HL-60/S4 treated with retinoic acid at 250 ng/mL for 4 days and 3 days (cell line): Measurements from ENCODE around the gene DNAL4.

Source experiments
- in situ Hi-C: fragments of 300-500 bp; cut with MboI; formaldehyde crosslinking; loops from 2 replicates; pipeline ENCODE4 v1.7.0; 2022; ENCODE audit warnings: low sequenced_read_pairs

Gene DNAL4

GRCh38 chr22:38793721-38794466 lies at the start of gene DNAL4:
Gene DNAL4 (minus strand): TSS chr22:38794143. CDS start chr22:38782731, 11,412 bp downstream.
- in situ Hi-C loops, result no loop called here

- in situ Hi-C loops, result no loop called here
Observed at GRCh38 chr22:38843201-38843656, 49.3 kb upstream of the DNAL4 start.

- in situ Hi-C loops, result no loop called here
Observed at GRCh38 chr22:38842512-38843200, 48.7 kb upstream of the DNAL4 start.

- in situ Hi-C loops, result no loop called here
Observed at GRCh38 chr22:38841635-38842034, 47.7 kb upstream of the DNAL4 start.

- in situ Hi-C loops, result no loop called here
Observed at GRCh38 chr22:38841211-38841610, 47.3 kb upstream of the DNAL4 start.

- in situ Hi-C loops, result no loop called here
Observed at GRCh38 chr22:38840129-38840528, 46.2 kb upstream of the DNAL4 start.

- in situ Hi-C loops, result no loop called here
Observed at GRCh38 chr22:38839686-38840085, 45.7 kb upstream of the DNAL4 start.

- in situ Hi-C loops, result no loop called here
Observed at GRCh38 chr22:38837414-38837928, 43.5 kb upstream of the DNAL4 start.

GRCh38 chr22:38835888-38836301 lies 42.0 kb upstream of the DNAL4 start:
- in situ Hi-C loops, result no loop called here

GRCh38 chr22:38834991-38835390 lies 41.0 kb upstream of the DNAL4 start:
- in situ Hi-C loops, result no loop called here

- in situ Hi-C loops, result no loop called here
Observed at GRCh38 chr22:38834215-38834953, 40.4 kb upstream of the DNAL4 start.

GRCh38 chr22:38833061-38833460 lies 39.1 kb upstream of the DNAL4 start:
- in situ Hi-C loops, result no loop called here

- in situ Hi-C loops, result no loop called here
Observed at GRCh38 chr22:38832005-38832978, 38.3 kb upstream of the DNAL4 start.

- in situ Hi-C loops, result no loop called here
Observed at GRCh38 chr22:38831166-38831945, 37.4 kb upstream of the DNAL4 start.

- in situ Hi-C loops, result no loop called here
Observed at GRCh38 chr22:38830845-38831108, 36.8 kb upstream of the DNAL4 start.

- in situ Hi-C loops, result no loop called here
Observed at GRCh38 chr22:38830026-38830844, 36.3 kb upstream of the DNAL4 start.

GRCh38 chr22:38829485-38829884 lies 35.5 kb upstream of the DNAL4 start:
- in situ Hi-C loops, result no loop called here

- in situ Hi-C loops, result no loop called here
Observed at GRCh38 chr22:38828616-38829205, 34.8 kb upstream of the DNAL4 start.
